ENCODE results near the gene INPP5E. TPM values are rescaled to one million over a fixed set of nuclear protein-coding genes. Genes with fewer than 3 reads are reported as not detected.

INPP5E gene
- total RNA-seq, 1 donor, result 8.3 TPM

DNA sequence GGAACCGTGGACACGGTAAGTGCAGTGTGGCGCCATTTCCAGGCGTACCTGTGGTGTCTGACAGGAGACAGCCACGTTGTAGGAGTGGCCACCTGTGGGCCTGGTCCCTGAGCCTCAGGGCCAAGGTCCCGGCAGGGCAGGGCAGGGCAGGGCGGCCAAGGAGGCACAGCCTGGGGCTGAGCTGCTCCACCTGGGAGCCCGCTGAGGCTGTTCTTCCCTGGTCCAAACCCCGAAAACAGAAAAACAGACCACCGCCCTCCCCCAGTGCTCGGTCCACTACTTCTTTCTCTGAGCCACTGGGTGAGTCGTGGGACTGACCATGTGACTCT lies 20.6 kb downstream of the INPP5E start:
- TF ChIP-seq, protein P1, sequence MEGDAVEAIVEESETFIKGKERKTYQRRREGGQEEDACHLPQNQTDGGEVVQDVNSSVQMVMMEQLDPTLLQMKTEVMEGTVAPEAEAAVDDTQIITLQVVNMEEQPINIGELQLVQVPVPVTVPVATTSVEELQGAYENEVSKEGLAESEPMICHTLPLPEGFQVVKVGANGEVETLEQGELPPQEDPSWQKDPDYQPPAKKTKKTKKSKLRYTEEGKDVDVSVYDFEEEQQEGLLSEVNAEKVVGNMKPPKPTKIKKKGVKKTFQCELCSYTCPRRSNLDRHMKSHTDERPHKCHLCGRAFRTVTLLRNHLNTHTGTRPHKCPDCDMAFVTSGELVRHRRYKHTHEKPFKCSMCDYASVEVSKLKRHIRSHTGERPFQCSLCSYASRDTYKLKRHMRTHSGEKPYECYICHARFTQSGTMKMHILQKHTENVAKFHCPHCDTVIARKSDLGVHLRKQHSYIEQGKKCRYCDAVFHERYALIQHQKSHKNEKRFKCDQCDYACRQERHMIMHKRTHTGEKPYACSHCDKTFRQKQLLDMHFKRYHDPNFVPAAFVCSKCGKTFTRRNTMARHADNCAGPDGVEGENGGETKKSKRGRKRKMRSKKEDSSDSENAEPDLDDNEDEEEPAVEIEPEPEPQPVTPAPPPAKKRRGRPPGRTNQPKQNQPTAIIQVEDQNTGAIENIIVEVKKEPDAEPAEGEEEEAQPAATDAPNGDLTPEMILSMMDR (IDR thresholded peaks at IDR 0.05; ENCODE audit: extremely low read depth, low read depth, low read length), result no peak
- no peak overlapping the region for H3K4me2 ChIP-seq (ENCODE audit: insufficient read depth, low read length)
- DNase-seq (ENCODE audit: insufficient read length, low spot score, missing footprints), result no peak
- no peak overlapping the region for H3K27ac ChIP-seq (ENCODE audit: low read depth, low read length)
- no peak overlapping the region for H3K4me3 ChIP-seq (ENCODE audit: insufficient read depth, low read length)
- H3K36me3 ChIP-seq (ENCODE audit: insufficient read depth, low read length), result peaks cover 93% of the 10 kb centered on the region
- H4K20me1 ChIP-seq (ENCODE audit: insufficient read depth, low read length), result peaks cover 15% of the 10 kb centered on the region
- peaks cover 25% of the 10 kb centered on the region for H3K79me2 ChIP-seq (ENCODE audit: insufficient read depth, low read length)
- no peak overlapping the region for H2AFZ ChIP-seq (ENCODE audit: low read length)
- H3K27me3 ChIP-seq (ENCODE audit: insufficient read depth, low read length), result no peaks in the 10 kb centered on the region
- H3K9me3 ChIP-seq (ENCODE audit: low read depth, low read length), result no peaks in the 10 kb centered on the region
- H3K4me1 ChIP-seq (ENCODE audit: insufficient read depth, low read length), result no peaks in the 10 kb centered on the region

DNA sequence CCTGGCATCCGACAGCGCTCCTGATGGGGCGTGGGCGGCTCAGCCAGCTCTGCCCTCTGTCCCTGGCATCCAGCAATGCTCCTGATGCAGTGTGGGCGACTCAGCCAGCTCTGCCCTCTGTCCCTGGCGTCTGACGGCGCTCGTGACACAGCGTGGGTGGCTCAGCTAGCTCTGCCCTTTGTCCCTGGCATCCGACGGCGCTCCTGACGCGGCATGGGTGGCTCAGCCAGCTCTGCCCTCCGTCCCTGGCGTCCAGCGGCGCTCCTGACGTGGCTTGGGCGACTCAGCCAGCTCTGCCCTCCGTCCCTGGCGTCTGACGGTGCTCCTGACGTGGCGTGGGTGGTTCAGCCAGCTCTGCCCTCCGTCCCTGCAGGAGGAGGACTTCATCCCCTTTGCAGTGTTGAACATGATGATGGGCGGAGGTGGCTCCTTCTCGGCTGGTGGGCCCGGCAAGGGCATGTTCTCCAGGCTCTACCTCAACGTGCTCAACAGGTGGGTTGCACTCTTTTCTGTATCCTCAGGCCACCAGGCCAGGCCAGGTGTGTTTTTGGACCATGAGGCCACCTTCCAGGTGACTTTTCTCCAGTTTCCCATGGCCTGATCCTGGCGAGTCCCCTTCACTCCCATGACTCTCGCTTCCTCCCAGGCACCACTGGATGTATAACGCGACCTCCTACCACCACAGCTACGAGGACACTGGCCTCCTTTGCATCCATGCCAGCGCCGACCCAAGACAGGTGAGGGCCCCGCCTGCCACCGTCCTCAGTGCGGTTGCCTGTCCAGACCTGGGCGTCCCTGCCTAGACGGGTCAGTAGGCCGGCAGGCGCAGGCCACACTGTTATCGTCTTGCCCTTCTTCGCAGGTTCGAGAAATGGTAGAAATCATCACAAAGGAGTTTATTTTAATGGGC lies 21.2 kb downstream of the INPP5E start:
- no peaks in the 10 kb centered on the region for H3K4me1 ChIP-seq (ENCODE audit: insufficient read depth, low read length)
- H3K4me2 ChIP-seq (ENCODE audit: insufficient read depth, low read length), result no peak overlapping the region
- H2AFZ ChIP-seq (ENCODE audit: low read length), result no peak overlapping the region
- TF ChIP-seq, protein P1 (IDR thresholded peaks at IDR 0.05; ENCODE audit: extremely low read depth, low read depth, low read length), result no peak
- peaks cover 21% of the 10 kb centered on the region for H4K20me1 ChIP-seq (ENCODE audit: insufficient read depth, low read length)
- no peaks in the 10 kb centered on the region for H3K9me3 ChIP-seq (ENCODE audit: low read depth, low read length)
- H3K79me2 ChIP-seq (ENCODE audit: insufficient read depth, low read length), result peaks cover 31% of the 10 kb centered on the region
- no peak overlapping the region for H3K27ac ChIP-seq (ENCODE audit: low read depth, low read length)
- peaks cover 95% of the 10 kb centered on the region for H3K36me3 ChIP-seq (ENCODE audit: insufficient read depth, low read length)
- no peak for DNase-seq (ENCODE audit: insufficient read length, low spot score, missing footprints)
- H3K4me3 ChIP-seq (ENCODE audit: insufficient read depth, low read length), result no peak overlapping the region
- H3K27me3 ChIP-seq (ENCODE audit: insufficient read depth, low read length), result no peaks in the 10 kb centered on the region

- Histone ChIP-seq H4K20me1 (ENCODE audit: insufficient read depth, low read length) (peaks cover 34% of the 10 kb centered on the region), H3K79me2 (ENCODE audit: insufficient read depth, low read length) (peaks cover 45% of the 10 kb centered on the region), H3K4me2 (ENCODE audit: insufficient read depth, low read length) (no peak overlapping the region), H3K4me1 (ENCODE audit: insufficient read depth, low read length) (peaks cover 2% of the 10 kb centered on the region), H3K27ac (ENCODE audit: low read depth, low read length) (no peak overlapping the region), H3K4me3 (ENCODE audit: insufficient read depth, low read length) (no peak overlapping the region), H3K9me3 (ENCODE audit: low read depth, low read length) (no peaks in the 10 kb centered on the region), H2AFZ (ENCODE audit: low read length) (no peak overlapping the region), H3K27me3 (ENCODE audit: insufficient read depth, low read length) (no peaks in the 10 kb centered on the region), H3K36me3 (ENCODE audit: insufficient read depth, low read length) (peaks cover 89% of the 10 kb centered on the region)
- no peak for DNase-seq (ENCODE audit: insufficient read length, low spot score, missing footprints)
- TF ChIP-seq, protein P1 (IDR thresholded peaks at IDR 0.05; ENCODE audit: extremely low read depth, low read depth, low read length), result no peak
Measured at GRCh38 chr9:136416914-136417313, 22.7 kb downstream of the INPP5E start.

DNA sequence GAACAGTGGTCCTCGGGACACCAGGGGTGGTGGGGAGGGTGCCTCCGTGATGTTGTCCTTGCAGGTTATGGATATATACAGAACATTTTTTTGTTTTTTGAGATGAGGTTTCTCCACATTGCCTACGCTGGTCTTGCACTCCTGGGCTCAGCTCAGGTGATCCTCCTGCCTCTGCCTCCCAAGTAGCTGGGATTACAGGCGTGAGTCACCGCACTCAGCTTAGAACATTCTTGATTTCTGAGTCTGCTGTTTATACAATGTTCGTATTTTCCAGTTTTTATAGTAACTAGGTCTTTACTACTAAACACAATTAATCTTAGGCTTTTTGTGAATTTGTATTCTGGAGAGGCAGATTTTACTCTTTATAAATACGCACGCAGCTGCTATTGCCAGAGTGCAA lies 23.2 kb downstream of the INPP5E start:
- Histone ChIP-seq H2AFZ (ENCODE audit: low read length) (no peak overlapping the region), H3K79me2 (ENCODE audit: insufficient read depth, low read length) (peaks cover 50% of the 10 kb centered on the region), H3K27me3 (ENCODE audit: insufficient read depth, low read length) (no peaks in the 10 kb centered on the region), H3K36me3 (ENCODE audit: insufficient read depth, low read length) (peaks cover 86% of the 10 kb centered on the region), H3K4me2 (ENCODE audit: insufficient read depth, low read length) (no peak overlapping the region), H3K4me3 (ENCODE audit: insufficient read depth, low read length) (no peak overlapping the region), H4K20me1 (ENCODE audit: insufficient read depth, low read length) (peaks cover 39% of the 10 kb centered on the region), H3K9me3 (ENCODE audit: low read depth, low read length) (no peaks in the 10 kb centered on the region), H3K27ac (ENCODE audit: low read depth, low read length) (no peak overlapping the region), H3K4me1 (ENCODE audit: insufficient read depth, low read length) (peaks cover 7% of the 10 kb centered on the region)
- TF ChIP-seq, protein P1 (IDR thresholded peaks at IDR 0.05; ENCODE audit: extremely low read depth, low read depth, low read length), result no peak
- DNase-seq (ENCODE audit: insufficient read length, low spot score, missing footprints), result no peak

Measured in osteoblast (primary cell).